LNCAP (cell line): Measurements from ENCODE around the gene TSPAN4.

Experiments
- CTCF ChIP-seq: fragments of 450-650 bp; IDR thresholded peaks from 2 replicates; pipeline ENCODE4 v1.5.1; 2017; ENCODE audit warnings: mild to moderate bottlenecking

The TSPAN4 gene

GRCh38 chr11:832529-833113, 10.0 kb upstream of the TSPAN4 start, which contains the start of gene CD151:
CD151 (plus strand) TSS chr11:832952; CDS start chr11:836070, 3,118 bp downstream.
- no peak for TF ChIP-seq CTCF

GRCh38 chr11:833114-833791, 9.4 kb upstream of the TSPAN4 start:
- no peak for TF ChIP-seq CTCF

- TF ChIP-seq CTCF, result no peak
Observed at GRCh38 chr11:833849-834311, 8.8 kb upstream of the TSPAN4 start.

GRCh38 chr11:834371-835316, 8.0 kb upstream of the TSPAN4 start:
- TF ChIP-seq CTCF, result no peak

- no peak for TF ChIP-seq CTCF
Observed at GRCh38 chr11:836274-836673, 6.4 kb upstream of the TSPAN4 start.

- TF ChIP-seq CTCF, result no peak
Observed at GRCh38 chr11:836700-837099, 6.0 kb upstream of the TSPAN4 start.

GRCh38 chr11:837189-837989, 5.3 kb upstream of the TSPAN4 start:
- no peak for TF ChIP-seq CTCF
